HTR-8/SVneo (cell line): ENCODE measurements around the gene PLOD3.

Experiments
- DNase-seq: peaks from one replicate; pipeline ENCODE4 v3.0.0; 2011; ENCODE audit warnings: low spot score, mixed read lengths; ENCODE audit not compliant: insufficient read length
- FAIRE-seq: peaks from 2 replicates; lab custom pipeline; 2011; peaks lifted over from hg19 to GRCh38; lab: Jason Lieb, UNC

The PLOD3 gene

DNA sequence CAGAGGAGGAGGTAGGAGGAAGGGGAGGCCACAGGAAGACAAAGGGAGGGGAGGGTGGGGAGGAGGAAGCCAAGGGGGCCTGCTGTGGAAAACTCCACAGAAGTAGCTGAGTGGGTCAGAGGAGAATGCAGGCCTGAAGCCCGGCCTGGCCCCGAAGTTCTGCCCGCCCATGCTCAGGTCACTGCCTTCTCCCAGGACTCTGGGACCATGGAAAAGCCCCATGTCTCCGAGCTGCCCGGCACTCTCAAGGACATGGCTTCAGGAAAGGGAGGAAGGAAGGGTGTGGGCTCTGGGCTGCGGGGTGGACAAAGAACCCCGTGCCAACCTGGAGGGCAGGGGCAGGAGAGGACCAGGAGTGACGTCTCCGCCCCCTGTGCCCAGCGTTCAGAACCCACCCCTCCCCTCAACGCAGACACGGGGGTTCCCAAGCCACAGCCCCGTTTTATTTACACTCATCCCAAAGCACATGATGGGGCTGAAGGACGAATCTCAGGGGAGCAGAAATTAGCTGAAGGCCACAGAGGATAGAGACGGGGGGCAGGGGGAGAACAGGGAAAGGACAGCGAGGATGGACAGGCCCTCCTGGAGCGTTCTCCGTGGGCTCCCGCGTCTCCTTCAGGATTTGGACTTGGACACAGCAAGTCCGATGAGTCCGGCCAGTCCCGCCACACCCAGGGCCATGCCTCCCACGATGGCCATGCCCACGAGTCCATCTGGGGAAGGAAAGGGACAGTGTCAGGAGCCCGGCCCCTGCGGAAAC is 22.0 kb upstream of the PLOD3 start:
- no peak for FAIRE-seq

DNA sequence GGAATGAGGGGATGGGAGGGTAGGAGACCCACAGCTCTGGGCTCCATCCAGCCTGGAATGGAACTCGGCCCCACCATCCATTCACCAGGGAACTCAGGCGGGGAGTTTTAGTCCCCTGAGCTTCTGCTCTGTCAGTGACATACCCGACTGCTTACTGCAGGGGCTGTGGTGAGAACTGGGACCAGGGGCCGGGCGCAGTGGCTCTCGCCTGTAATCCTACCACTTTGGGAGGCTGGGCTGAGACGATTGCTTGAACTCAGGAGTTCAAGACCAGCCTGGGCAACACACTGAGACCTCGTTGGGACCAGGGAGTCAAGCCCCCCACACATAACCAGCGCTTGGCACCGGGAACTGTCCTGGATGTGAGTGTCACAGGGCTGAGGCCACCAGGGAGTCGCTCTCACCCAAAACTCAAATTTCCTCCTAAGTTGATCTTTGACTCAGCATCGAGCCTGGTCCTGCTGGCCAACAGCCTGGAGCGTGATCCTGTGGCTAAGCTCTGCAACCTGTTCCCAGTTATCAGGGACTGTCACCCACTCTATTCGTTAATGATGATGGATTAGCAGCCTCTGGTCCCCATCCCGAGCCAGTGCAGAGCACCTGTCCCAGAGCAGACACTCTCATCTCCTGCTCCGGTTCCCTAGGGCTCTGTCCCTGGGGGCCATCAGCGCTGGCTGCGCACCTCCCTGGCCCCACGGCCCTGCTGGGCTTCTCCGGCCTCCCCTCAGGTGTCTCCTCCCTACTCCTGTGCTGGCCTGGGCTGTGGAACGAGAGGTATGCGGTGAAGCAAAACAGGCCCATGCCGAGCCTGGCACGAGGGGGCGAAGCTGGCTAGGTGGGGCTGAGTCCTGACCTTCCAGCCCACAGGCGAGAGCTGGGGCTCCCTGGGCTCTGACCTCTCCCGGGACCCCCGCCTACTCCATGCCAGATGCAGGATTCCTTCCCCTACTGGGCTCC is 21.1 kb upstream of the PLOD3 start:
- DNase-seq (no peak), FAIRE-seq (no peak)

More for the DNA sequence above, 22.0 kb upstream of the PLOD3 start:
- no peak for DNase-seq

DNA sequence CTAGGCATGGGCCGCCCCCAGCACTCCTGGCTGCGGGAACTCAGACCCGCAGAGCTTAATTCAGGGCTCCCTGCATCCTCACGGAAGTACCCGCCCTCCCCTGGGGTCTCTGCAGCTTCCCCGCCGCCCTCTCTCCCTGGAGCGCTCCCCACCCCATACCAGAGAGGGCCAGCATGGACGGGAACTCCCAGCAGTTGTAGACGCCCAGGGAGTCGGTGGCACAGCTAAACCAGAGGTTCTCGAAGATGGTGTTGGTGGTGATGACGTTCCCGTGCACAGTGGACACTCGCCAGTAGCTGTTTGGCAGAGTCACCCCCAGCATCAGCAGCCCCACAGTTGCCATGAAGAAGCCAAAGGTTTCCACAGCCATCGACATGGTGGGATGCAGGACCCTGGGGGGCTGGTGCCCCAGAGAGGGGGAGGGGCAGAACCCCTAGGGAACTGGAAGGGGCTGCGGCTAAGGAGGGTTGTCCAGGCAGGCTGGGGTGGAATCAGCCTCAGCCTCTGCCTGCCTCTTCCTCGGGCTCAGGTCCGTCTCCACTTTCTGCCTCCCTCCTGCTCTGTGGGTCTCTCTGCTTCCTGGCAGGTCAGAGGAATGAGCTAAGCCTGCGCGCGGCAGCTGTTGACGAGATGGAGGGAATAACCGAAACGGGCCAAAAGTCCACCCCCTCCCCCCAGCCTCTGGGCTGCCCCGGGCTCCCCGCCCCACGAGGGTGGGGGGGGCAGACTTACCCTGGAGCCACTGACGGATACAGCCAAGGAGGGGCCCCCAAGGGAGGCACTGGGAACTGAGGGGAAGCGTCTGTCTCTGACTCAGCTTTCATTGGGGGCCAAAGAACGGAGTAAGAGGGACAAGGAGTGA is 20.1 kb upstream of the PLOD3 start, which contains the start of gene CLDN15:
Gene CLDN15, minus strand, starts transcription at position 597 of the 862 bp plus-strand sequence. Its CDS starts 221 bp downstream, at position 376.
- no peak for FAIRE-seq
- no peak for DNase-seq

DNA sequence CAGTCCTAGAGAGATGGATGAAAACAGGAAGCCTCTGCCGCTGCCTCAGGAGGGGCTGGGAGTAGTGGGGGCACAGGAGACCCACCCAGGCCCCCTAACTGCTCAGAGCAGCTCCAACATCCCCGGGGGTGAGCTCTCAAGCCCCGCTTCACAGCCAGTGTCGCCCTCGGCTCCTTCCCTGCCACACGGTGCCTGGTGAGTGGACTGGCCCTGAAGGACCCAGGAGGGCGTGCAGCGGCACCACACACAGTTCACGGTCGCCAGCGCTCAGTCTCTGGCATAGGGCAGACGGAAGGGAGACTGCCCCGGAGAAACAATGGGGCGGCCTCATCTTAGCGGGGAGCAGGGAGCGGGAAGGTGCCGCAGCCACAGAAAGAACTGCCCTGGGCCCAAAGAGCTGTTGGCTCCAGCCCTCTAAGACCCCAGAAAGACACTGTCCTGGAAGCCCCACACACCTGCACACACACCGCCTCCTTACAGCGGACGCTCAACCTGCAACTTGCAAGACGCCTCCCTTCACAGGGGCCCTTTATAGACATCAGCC is 19.0 kb upstream of the PLOD3 start:
- DNase-seq (no peak), FAIRE-seq (no peak)

DNA sequence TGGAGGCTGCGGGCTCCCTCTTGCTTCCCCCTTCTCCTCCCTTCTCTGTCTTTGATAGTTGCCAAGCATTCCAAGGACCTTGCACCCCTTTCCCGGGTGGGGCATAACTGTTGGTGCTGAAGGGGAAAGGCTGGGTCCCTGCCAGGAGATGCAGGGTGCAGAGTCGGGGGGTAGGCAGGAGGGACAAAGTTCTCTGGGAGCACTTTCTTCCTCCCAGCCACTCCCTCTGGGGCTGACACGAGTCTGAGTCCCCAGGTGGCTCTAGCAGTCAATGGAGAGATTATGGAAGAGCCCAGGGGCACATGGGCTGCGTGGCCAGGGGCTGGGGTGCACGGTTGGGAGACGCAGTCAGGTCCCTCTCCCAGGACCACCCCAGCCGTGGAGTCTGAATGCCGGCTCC is 18.1 kb upstream of the PLOD3 start:
- DNase-seq (no peak), FAIRE-seq (no peak)

DNA sequence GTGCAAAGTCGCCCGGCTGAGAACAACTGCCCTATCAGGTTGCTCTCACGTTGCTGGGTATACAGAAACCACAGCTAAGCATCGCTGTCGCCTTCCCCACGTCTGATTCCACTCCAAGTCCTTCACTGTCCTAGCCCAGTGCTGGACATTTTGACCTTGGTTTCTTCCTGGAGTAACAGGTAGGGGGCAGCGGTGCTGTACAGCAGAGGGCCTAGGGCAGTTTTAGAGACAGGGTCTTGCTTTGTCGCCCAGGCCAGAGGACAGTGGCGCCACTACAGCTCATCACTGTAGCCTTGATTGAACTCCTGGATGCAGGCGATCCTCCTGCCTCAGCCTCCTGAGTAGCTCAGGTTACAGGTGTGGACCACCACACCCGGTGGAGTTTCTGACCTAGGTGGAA is 17.7 kb upstream of the PLOD3 start:
- FAIRE-seq: no peak
- DNase-seq: no peak

DNA sequence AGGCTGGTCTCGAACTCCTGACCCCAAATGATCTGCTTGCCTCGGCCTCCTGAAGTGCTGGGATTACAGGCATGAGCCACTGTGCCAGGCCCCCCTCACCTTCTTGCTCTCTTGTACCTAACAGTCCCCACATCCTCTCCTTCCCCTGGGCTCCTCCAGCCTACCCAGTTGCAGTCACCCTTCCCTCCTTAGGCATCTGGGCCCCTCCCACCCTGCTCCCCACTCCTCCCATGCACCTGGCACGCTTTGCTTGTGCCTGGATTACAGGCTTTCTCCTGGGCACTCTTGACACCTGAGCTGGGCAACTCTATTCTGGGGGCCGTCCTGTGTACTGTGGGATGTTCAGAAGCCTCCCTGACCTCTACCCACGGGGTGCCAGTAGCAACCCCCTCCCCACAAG is 17.3 kb upstream of the PLOD3 start:
- DNase-seq (no peak), FAIRE-seq (no peak)

DNA sequence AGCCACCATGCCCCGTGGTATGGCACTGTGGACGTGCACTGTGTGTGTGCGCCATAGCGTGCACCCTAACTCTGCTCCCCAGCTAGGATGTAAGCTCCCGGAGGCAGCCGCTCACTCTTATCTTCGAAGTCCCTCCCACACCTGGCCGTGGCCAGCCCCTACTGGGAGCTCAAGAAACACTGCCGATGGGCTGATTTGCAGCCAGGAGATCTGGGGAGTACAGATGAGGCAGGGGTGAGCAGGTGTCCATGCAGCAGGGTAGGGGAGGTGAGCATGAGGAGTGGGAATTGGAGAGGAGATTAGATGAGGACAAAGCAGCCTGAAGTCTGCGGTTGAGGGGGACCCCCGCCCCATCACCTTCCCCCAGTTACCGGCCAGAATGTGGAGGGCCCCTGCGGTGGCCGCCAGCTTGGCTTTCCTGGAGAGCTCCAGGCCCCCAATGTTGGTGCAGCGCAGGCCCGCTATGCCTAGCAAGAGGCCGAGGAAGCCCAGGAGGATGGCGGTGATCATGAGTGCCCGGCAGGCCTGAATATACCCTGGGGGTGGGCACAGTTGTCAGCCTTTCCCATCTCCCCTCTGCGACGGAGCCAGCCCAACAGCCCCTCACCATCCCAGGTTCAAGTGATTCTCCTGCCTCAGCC is 16.6 kb upstream of the PLOD3 start:
- DNase-seq: no peak
- no peak for FAIRE-seq

DNA sequence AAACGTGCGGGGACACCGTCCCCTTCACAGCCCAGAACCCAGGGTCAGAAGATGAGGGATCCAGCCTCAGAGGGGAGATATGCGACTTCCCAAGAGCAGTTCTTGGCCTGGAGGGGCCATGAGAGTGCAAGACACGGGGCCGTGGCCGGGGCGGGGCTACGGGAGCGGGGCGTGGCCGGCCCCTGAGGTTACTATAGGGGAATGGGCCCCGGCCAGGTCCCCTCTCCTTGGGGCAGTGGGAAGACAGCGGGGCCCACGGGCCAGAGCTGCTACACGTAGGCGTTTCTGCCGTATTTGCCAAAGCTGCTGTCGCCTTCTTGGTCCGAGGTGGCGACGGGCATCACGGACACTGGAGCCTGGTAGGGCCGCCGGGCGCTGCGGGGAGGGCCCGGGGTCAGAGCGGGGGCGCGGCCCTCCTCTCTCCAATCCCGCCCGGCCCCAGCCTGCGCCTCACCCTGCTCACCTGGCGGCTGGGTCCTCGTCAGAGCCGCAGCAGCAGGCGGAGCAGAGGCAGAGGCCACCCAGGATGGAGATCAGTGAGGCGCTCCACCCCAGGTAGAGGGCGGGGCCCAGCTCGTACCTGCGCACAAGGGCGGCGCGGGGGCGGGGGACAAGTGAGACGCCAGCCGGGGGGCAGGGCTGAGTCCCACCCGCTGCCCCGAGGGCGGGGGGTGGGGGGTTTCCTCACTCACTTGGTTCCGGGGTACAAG is 14.9 kb upstream of the PLOD3 start:
- DNase-seq (no peak), FAIRE-seq (no peak)

DNA sequence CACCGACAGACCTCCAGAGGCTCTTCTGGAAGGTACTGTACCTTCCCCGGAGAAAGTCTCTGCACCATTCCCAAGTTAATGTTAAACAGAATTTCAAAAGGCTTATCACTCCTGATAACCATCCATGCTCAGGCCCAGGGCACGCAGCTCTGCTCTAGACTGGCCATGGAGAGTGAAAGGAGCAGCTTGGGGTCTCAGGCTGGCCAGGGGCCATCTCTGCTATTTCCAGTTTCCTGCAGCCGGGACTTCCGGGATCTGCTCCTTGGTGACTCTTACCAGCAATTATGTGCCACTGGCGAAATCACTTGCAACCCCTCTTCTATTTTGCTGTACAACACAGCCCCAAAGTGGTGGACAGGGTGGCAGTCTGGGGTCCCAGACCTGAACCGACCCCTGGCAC is 14.3 kb upstream of the PLOD3 start:
- no peak for FAIRE-seq

DNA sequence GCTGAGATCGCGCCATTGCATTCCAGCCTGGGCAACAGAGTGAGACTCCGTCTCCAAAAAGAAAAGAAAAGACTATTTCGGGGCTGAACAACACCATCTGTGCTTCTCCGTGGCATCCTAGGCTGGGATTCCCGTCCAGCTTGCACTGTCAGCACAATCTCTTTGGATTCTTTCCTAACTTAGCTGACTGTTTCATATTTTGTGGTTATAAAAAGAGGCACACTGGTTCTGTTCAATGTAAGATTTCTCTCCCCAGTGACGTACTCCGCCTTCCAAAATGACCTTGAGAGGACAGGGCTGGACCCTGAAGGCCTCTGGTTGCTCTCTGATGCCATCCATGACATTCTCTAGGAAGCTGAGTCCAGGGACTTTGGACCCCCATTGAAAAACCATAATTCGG is 9.3 kb upstream of the PLOD3 start:
- no peak for FAIRE-seq
- DNase-seq: no peak

More for the DNA sequence above, 14.3 kb upstream of the PLOD3 start:
- DNase-seq: no peak

DNA sequence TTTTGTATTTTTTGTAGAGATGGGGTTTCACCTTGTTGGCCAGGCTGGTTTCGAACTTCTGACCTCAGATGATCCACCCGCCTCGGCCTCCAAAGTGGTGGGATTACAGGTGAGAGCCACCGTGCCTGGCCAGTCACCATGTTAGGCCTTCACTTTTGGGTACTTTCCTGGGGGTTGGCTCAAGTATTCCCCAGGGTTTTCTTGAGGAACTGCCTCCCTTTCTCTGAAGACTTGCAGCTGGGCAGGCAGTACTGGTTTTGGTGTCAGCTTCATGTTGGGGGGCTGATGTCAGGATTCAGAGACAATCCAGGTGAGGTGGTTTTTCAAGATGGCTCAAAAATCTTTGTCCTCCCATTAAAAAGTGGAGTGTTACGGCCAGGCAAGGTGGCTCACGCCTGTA is 8.3 kb upstream of the PLOD3 start:
- FAIRE-seq: no peak
- DNase-seq: no peak

DNA sequence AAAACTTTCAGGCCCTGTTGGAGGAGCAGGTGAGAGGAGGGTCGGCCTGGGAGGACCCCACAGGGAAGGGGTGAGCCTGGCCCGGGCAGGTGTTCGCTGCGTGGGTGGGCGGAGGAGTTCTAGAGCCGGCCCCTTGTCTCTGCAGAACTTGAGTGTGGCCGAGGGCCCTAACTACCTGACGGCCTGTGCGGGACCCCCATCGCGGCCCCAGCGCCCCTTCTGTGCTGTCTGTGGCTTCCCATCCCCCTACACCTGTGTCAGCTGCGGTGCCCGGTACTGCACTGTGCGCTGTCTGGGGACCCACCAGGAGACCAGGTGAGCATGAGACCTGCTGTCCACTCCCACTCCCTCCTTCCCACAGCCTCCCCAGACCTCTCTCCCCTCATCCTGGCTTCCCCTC is 6.1 kb upstream of the PLOD3 start:
- no peak for FAIRE-seq
- no peak for DNase-seq

DNA sequence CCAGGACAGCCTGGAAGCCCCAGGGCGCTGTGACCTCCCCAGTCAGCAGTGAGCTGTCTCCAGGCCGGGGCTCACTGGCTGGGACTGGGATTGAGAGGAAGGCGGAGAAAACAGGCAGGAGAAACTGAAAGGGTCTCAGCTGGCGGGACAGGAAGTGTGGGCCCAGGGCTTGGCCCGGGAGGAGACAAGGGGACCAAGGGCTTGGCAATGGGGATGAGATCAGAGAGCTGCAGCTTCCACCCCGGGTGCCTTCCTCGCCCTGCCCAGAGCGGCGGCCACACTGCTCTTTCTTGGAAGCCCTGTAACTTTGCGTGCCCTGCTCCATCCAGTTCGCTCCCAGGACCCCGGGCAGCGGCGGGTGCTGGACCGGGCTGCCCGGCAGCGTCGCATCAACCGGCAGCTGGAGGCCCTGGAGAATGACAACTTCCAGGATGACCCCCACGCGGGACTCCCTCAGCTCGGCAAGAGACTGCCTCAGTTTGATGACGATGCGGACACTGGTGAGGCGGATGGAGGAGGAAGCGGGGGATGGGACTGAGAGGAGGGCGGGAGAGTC is 5.0 kb upstream of the PLOD3 start:
- DNase-seq (no peak), FAIRE-seq (no peak)

DNA sequence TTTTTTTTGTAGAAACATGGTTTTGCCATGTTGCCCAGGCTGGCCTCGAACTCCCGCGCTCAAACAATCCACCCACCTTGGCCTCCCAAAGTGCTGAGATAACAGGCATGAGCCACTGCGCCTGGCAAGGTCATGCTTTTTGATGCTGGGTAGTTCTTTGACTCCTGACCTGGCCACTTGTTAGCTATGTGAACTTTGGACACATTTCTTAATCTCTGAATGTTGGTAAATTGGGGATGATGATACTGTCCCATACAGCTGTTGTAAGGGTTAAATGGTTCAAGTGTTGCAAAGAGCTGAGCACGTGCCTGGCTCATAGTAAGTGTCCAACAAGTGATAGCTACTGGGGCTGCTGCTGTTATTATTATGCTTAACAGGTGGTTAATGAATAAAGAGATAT is 2.9 kb upstream of the PLOD3 start:
- DNase-seq: no peak
- no peak for FAIRE-seq

DNA sequence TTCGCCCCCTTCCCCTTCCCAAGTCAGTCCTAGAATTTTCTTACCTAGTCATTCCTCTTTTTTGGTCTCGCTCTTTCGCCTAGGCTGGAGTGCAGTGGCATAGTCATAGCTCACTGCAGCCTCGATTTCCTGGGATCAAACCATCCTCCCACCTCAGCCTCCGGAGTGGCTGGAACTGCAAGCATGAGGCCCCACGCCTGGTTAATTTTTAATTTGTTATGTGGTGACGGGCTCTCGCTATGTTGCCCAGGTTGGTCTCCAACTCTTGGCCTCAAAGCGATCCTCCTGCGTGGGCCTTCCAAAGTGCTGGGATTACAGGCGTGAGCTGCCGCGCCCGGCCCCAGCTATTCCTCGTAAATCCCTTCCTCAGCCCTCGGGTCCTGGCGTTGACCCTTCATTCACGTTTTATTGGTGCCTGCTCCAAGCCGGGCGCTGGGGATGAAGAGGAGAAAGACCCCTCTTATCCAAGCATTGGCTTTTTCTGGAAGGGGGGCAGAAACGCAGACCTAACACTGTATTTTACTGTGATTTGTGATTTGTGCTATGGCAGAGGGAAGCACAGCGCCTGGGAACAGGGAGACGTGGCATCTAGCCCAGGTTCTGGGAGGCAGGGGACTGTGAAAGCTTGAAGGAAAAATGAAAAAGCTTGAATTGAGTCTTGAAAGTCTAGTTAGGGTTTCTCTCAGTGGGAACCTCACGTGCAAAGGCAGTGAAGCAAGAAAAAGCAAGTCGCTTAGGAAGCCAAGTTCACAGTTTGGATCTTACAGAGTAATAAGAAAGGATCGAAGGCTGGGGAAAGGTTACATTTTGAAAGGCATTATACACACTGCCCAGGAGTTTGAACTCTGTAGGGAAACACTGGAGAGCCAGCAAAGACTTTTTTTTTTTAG is 1.1 kb upstream of the PLOD3 start:
- no peak for FAIRE-seq
- DNase-seq: no peak

DNA sequence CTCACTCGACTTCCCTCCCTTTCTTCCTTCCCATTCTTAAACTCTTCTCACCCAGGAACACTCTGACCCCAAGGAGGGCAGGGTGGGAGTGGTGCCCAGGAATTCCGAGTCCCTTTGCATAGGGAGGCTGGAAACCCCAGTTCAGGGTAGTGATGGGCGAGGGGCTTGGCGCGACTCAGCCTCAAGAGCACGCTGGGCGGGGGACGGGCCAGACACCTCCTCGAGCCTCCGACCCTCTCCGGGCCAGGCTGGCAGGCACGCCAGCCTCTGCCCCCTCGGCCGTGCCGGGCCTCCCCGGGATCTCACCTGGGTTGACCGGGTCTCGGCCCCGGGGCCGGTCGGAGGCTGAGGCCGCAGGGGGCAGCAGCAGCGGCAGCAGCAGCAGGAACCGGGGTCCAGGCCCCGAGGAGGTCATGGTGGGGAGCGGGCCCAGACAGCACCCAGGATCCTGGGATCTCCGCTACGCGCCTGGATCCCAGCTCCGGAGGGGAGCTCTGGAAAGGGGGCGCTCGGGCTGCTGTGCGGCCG is 457 bp downstream of the PLOD3 start:
- DNase-seq (no peak), FAIRE-seq (no peak)
